Kidney (tissue), 14 donors: Measurements from ENCODE around the gene CUEDC1. TPM values are rescaled to one million over a fixed set of nuclear protein-coding genes. Genes with fewer than 3 reads are reported as not detected.
A peak's percentile ranks its signal among the peaks of the same experiment; 100 is the strongest.

Experiments
- DNase-seq, 5 donors: peaks; one replicate each; pipeline ENCODE4 v3.0.0-alpha.2; 2013 to 2020
- FAIRE-seq: peaks from 2 replicates; lab custom pipeline; 2012; peaks lifted over from hg19 to GRCh38; lab: Jason Lieb, UNC
- H3K27ac ChIP-seq, 2 donors: one replicate each; pipeline ENCODE4 v1.7.0; 2013; ENCODE audit warnings: low read depth in 2 of 2, low read length in 2 of 2, inconsistent platforms in 1 of 2
- H3K27me3 ChIP-seq: one replicate; pipeline ENCODE4 v1.7.1; 2013; ENCODE audit warnings: low read length, inconsistent platforms; ENCODE audit not compliant: control insufficient read depth, insufficient read depth
- H3K36me3 ChIP-seq, 3 donors: one replicate each; pipeline versions ENCODE4 v1.7.0 to v1.7.1; 2013; ENCODE audit warnings: low read length in 3 of 3, control low read depth in 1 of 3, inconsistent platforms in 1 of 3; ENCODE audit not compliant: insufficient read depth in 3 of 3, control insufficient read depth in 2 of 3
- H3K4me1 ChIP-seq, 3 donors: one replicate each; pipeline versions ENCODE4 v1.7.0 to v1.7.1; 2013; ENCODE audit warnings: low read length in 3 of 3, inconsistent platforms in 1 of 3, low read depth in 1 of 3; ENCODE audit not compliant: control insufficient read depth in 2 of 3, insufficient read depth in 2 of 3
- H3K4me3 ChIP-seq, 3 donors: one replicate each; pipeline versions ENCODE4 v1.7.0 to v1.8.1; 2013; ENCODE audit warnings: low read length in 3 of 3, control low read depth in 1 of 3, inconsistent platforms in 1 of 3
- H3K9ac ChIP-seq, 3 donors: one replicate each; pipeline versions ENCODE4 v1.7.0 to v1.7.1; 2013; ENCODE audit warnings: low read length in 3 of 3, control low read depth in 1 of 3, inconsistent platforms in 1 of 3
- H3K9me3 ChIP-seq, 3 donors: one replicate each; pipeline versions ENCODE4 v1.7.0 to v1.7.1; 2013; ENCODE audit warnings: low read length in 3 of 3, control low read depth in 1 of 3, inconsistent platforms in 1 of 3; ENCODE audit not compliant: control insufficient read depth in 2 of 3, insufficient read depth in 1 of 3
- intact Hi-C: fragments of 100-400 bp; cut with DNase I; formaldehyde crosslinking; loops from one replicate; pipeline ENCODE4 v1.11.1; 2022
- polyA plus RNA-seq: library from polyadenylated mRNA; stranded (reverse); fragments of 350-450 nt; fragmentation: Illumina TruSeq; extraction: RNeasy Lipid Tissue Mini Kit (QIAGEN cat#74804); gene quantifications from one replicate; pipeline ENCODE4 v1.2.3, GENCODE V29; 2014; ENCODE audit warnings: low read depth, low replicate concordance; ENCODE audit not compliant: insufficient read depth
- total RNA-seq: library from RNA; stranded (reverse); fragmentation: NEBNext Ultra II Directional; extraction: Animal tissue kit (Norgen Biotek cat#: 25700); gene quantifications from one replicate; pipeline ENCODE4 v1.2.1, GENCODE V29; 2021
- TF ChIP-seq, protein P1 (sequence below): IDR thresholded peaks from 3 replicates; pipeline ENCODE4 v1.5.1; 2012; ENCODE audit warnings: mild to moderate bottlenecking, moderate library complexity, borderline replicate concordance; ENCODE audit not compliant: insufficient read depth; ENCODE audit errors: extremely low read depth
- donor health status: control.
- donor health status: control.
- donor health status: control.
- donor health status: control.
- donor health status: control.
- donor health status: DM: yes; HTN: yes; CAD: no.
- donor health status: Normal renal cell carcinoma (clear cell type).

Gene CUEDC1
- total and polyA plus RNA-seq, 2 donors from 2014 or later: 33.0 to 52.3 TPM

DNA sequence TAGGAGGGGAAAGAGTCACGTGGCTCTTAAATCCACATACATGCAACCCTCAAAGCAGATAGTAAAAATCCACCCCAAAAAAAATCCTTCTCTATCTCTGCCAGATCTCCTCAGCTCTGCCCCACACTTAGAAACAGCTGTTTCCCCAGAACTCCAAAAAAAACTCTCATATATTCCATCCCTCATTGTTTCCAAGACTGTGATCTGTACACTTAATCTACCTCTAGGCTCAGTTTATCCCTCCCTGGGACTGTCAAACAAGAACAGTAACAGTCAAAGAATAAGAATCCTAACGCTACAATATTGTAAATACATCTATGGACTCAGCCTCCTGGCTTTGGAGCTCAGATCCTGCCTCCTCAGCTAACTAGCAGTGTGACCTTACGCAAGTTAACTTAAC lies 11.6 kb downstream of the CUEDC1 start:
- Histone ChIP-seq H3K4me1 (peaks cover 12 to 44% (median 43%) of the 10 kb centered on the region in 3 donors), H3K27ac (no peak overlapping the region), H3K36me3 (no peaks in the 10 kb centered on the region), H3K9me3 (no peaks in the 10 kb centered on the region), H3K9ac (no peak overlapping the region), H3K4me3 (no peak overlapping the region), H3K27me3 (no peaks in the 10 kb centered on the region)
- no peak for FAIRE-seq
- TF ChIP-seq, protein P1, sequence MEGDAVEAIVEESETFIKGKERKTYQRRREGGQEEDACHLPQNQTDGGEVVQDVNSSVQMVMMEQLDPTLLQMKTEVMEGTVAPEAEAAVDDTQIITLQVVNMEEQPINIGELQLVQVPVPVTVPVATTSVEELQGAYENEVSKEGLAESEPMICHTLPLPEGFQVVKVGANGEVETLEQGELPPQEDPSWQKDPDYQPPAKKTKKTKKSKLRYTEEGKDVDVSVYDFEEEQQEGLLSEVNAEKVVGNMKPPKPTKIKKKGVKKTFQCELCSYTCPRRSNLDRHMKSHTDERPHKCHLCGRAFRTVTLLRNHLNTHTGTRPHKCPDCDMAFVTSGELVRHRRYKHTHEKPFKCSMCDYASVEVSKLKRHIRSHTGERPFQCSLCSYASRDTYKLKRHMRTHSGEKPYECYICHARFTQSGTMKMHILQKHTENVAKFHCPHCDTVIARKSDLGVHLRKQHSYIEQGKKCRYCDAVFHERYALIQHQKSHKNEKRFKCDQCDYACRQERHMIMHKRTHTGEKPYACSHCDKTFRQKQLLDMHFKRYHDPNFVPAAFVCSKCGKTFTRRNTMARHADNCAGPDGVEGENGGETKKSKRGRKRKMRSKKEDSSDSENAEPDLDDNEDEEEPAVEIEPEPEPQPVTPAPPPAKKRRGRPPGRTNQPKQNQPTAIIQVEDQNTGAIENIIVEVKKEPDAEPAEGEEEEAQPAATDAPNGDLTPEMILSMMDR: no peak
- intact Hi-C loops: no loop called here
- no peak for DNase-seq

DNA sequence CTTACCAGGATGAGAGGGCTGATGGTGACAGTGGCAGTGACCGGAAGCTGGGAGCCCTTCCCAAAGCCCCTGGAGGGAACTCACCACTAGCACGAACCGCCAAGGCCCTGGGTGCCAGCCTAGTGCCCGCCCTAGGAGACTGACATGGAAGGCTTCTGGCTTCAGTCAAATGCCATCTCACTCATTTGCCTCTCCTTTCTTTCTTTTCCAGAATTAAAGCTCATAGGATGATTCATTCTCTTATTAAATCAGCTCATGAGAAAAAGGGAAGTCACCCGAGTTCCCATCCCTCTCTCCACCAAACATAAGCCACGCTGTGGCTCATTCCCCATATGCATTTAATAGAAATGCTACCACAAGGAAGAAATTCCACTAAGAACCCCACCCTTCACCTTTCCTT lies 12.1 kb downstream of the CUEDC1 start:
- peak overlapping the region in 1 of 3 donors; percentile 53 for H3K9ac ChIP-seq
- TF ChIP-seq, protein P1: no peak
- intact Hi-C loops: no loop called here
- H3K36me3 ChIP-seq: no peaks in the 10 kb centered on the region
- peak overlapping the region in 1 of 2 donors; percentile 52 for H3K27ac ChIP-seq
- no peak for DNase-seq
- no peaks in the 10 kb centered on the region for H3K9me3 ChIP-seq
- no peak for FAIRE-seq
- no peaks in the 10 kb centered on the region for H3K27me3 ChIP-seq
- no peak overlapping the region for H3K4me3 ChIP-seq
- H3K4me1 ChIP-seq: peaks cover 9 to 42% (median 41%) of the 10 kb centered on the region in 3 donors

DNA sequence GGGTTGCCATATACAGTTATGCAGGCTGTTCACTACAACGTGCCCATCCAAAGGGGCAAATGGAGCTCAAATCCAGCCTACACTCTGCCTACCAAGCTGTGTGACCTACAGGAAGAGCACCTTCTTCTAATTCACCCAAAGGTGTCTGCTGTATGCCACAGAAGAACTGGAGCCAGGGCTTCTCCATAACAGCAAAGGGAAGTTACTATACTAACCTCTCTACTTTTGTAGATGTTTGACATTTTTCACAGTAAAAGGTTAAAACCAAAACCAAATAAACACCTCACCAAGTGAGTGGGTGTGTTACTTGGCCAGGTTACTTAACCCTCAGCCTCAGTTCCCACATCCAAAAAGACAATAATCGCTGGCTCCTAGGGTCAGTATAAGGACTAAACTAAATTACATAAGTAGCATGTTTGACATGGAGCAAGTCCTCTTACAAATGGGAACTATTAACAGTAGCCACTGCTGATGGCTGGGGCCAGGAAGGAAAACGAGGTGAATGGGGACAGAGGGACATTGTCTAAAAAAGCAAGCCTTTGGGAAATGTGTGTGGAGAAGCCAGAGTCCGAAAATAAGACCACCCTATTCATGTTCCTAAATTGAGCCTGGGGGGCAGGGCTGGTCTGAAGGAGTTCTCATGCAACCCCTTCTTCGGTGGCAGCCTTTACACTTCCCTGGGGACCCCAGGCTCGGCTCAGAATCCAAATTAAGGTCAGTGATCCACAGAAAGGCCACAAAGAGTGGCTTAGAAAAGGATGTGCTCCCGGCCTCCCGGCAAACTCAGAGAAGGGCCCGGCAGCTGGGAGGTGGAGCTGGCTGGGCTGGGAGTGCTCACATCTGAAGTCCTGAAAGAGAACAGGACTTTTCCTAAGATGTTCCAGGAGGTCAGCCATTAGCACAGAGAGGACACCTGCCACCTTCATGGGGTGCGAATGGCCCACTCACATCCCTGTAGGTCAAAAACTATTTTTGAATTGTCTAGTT lies 13.5 kb downstream of the CUEDC1 start:
- intact Hi-C loops: no loop called here
- Histone ChIP-seq H3K27me3 (no peaks in the 10 kb centered on the region), H3K27ac (peak overlapping the region; percentile 61 to 66), H3K9ac (no peak overlapping the region), H3K4me1 (peaks cover 8 to 42% (median 42%) of the 10 kb centered on the region in 3 donors), H3K36me3 (no peaks in the 10 kb centered on the region), H3K9me3 (no peaks in the 10 kb centered on the region), H3K4me3 (no peak overlapping the region)
- FAIRE-seq (no peak), DNase-seq (no peak)
- TF ChIP-seq, protein P1: no peak
